ENCODE results near the gene HIVEP3.

Gene HIVEP3

DNA sequence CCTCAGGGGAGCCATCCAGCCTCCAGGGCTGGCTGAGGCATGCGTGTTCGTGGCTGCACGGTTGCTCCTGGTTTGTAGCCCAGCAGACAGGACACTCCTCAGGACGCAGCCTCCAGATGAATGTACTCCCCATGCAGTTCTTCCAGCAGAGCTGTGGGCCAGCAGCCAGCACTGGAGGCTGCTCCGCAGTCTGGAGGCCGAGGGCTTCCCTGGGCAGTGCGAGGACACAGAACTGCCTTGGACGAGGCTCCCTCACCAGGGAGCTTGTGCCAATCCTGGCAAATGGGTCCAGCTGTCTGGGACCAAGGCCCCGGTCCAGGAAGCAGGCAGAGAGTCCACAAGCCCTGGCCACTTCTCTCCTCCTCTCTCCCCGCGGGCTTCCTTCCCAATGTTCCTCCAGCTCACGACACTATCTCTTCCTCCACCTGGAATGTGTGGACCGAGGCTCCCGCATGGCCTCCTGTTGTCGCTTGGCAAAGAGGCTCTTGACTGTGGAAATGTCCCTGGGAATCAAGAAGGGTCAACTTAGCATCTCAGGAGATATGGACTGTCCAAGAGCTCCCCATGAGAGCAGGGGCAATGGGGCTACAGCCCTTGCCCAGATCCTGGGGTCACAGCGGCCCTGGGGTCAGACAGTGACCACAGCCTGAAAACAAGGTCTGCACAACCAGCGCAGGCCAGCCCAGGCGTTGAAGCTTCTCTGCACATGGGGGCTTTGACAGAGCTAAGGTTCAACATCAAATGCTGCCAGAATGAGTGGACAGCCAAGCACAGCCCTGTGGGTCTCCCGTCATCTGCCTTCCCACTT, 439.5 kb downstream of the HIVEP3 start:
- no peak for DNase-seq (ENCODE audit: low read depth)
- TF ChIP-seq, protein P1, sequence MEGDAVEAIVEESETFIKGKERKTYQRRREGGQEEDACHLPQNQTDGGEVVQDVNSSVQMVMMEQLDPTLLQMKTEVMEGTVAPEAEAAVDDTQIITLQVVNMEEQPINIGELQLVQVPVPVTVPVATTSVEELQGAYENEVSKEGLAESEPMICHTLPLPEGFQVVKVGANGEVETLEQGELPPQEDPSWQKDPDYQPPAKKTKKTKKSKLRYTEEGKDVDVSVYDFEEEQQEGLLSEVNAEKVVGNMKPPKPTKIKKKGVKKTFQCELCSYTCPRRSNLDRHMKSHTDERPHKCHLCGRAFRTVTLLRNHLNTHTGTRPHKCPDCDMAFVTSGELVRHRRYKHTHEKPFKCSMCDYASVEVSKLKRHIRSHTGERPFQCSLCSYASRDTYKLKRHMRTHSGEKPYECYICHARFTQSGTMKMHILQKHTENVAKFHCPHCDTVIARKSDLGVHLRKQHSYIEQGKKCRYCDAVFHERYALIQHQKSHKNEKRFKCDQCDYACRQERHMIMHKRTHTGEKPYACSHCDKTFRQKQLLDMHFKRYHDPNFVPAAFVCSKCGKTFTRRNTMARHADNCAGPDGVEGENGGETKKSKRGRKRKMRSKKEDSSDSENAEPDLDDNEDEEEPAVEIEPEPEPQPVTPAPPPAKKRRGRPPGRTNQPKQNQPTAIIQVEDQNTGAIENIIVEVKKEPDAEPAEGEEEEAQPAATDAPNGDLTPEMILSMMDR (IDR thresholded peaks at IDR 0.05; ENCODE audit: insufficient read depth, low read depth, low read length, missing control alignments), result no peak
- no peak overlapping the region for H3K4me3 ChIP-seq (ENCODE audit: low read length)

GRCh38 chr1:41478118-41478748, 440.5 kb downstream of the HIVEP3 start:
- no peak for DNase-seq (ENCODE audit: low read depth)
- TF ChIP-seq, protein P1 (IDR thresholded peaks at IDR 0.05; ENCODE audit: insufficient read depth, low read depth, low read length, missing control alignments), result no peak
- H3K4me3 ChIP-seq (ENCODE audit: low read length), result no peak overlapping the region

- TF ChIP-seq, protein P1 (IDR thresholded peaks at IDR 0.05; ENCODE audit: insufficient read depth, low read depth, low read length, missing control alignments), result no peak
- DNase-seq (ENCODE audit: low read depth), result no peak
- no peak overlapping the region for H3K4me3 ChIP-seq (ENCODE audit: low read length)
Observed at GRCh38 chr1:41476807-41477361, 441.8 kb downstream of the HIVEP3 start.

- DNase-seq (ENCODE audit: low read depth), result peak; percentile 65
- no peak overlapping the region for H3K4me3 ChIP-seq (ENCODE audit: low read length)
- TF ChIP-seq, protein P1 (IDR thresholded peaks at IDR 0.05; ENCODE audit: insufficient read depth, low read depth, low read length, missing control alignments), result no peak
Observed at GRCh38 chr1:41475859-41476567, 442.7 kb downstream of the HIVEP3 start.

DNA sequence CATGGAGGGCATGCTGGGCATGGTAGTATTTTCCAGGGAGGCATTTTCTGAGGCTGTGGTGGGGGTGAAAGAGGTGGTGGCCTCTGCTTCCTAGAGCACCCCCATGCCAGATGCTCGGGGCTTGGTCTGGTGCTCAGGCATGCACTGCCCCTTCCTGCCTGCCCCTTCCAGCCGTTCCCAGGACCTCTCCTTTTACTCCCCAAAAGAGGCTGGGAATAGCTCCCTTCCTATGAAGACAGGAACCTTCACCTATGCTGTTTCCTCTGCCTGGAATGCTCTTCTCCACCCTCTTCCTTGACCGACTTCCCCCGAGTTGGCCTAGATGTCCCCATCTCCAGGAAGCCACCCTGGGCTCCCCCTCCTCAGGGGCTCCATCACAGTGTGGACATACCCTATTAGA, 443.4 kb downstream of the HIVEP3 start:
- TF ChIP-seq, protein P1 (IDR thresholded peaks at IDR 0.05; ENCODE audit: insufficient read depth, low read depth, low read length, missing control alignments), result no peak
- DNase-seq (ENCODE audit: low read depth), result no peak
- H3K4me3 ChIP-seq (ENCODE audit: low read length), result no peak overlapping the region

DNA sequence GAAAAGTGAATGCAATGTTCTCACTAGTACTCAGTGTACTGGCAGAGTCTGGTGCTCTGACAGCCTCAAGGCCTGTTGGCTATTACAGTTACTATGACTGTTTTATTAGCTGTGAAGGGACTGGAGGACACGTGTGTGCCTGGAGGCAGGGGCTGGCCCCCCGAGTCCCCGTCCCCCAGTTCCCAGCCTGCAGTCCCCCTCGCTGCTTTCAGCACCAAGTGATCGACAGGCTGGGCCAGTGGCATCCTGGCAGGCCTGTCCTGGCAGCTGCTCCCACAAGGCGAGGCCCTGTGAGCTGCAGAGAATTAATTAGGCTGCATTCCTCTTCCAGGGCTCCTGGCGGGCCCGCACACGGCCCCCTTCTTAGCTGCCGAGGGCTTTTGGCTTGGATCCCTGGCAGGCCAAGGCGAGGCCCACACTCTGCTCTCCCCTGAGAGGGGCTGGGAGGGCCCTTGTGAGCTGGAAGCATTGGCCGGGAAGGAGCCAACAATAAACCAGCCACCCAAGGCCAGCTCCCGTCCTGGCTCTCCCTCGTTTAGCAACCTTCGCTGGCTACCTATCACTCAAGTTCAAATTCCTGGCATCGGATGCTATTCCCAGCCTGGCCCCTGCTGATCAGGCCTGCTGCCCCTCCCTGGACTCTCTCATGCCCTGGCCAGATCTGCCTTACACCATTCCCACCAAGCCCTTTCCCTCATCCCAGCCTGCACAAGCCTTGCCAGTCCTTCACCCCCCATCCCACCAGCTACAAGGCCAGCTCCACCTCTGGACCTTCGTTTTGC, 444.0 kb downstream of the HIVEP3 start:
- no peak overlapping the region for H3K4me3 ChIP-seq (ENCODE audit: low read length)
- DNase-seq (ENCODE audit: low read depth), result peak; percentile 42
- TF ChIP-seq, protein P1 (IDR thresholded peaks at IDR 0.05; ENCODE audit: insufficient read depth, low read depth, low read length, missing control alignments), result no peak

All from epithelial cell of esophagus (primary cell).